Activated CD8-positive, alpha-beta T cell treated with anti-CD3 and anti-CD28 coated beads, Interleukin-2, amount 10 ng/mL, durations not matched to agents 7 days and 5 days (primary cell): ENCODE data around the gene UBR3. TPM values are rescaled to one million over a fixed set of nuclear protein-coding genes. Genes with fewer than 3 reads are reported as not detected.

Experiments used
- ATAC-seq: fragments of 150-1000 bp; cut with Tn5 transposase; one replicate; pipeline ENCODE4 v1.10.0; 2021; ENCODE audit warnings: moderate library complexity
- CTCF ChIA-PET: fragments of 350-600 bp; sonication (Branson Sonifier 250); formaldehyde crosslinking; loops from one replicate; lab custom pipeline; 2021; ENCODE audit warnings: antibody characterized with exemption; lab: Charles Lee
- POLR2A ChIA-PET: fragments of 350-600 bp; sonication (Branson Sonifier 250); formaldehyde crosslinking; loops from one replicate; lab custom pipeline; 2021; ENCODE audit warnings: antibody characterized with exemption; lab: Charles Lee
- DNase-seq: peaks from one replicate; pipeline ENCODE4 v3.0.0-alpha.2; 2020
- H3K27ac Mint-ChIP-seq: one replicate; pipeline ENCODE4 v1.8.0; 2021; ENCODE audit warnings: mild to moderate bottlenecking, mixed read lengths
- H3K27me3 Mint-ChIP-seq: one replicate; pipeline ENCODE4 v1.8.0; 2021; ENCODE audit warnings: low read depth, mixed read lengths
- H3K36me3 Mint-ChIP-seq: one replicate; pipeline ENCODE4 v1.8.0; 2021; ENCODE audit warnings: low read depth, mixed read lengths
- H3K4me1 Mint-ChIP-seq: one replicate; pipeline ENCODE4 v1.8.0; 2021; ENCODE audit warnings: low read depth, mixed read lengths
- H3K4me3 Mint-ChIP-seq: one replicate; pipeline ENCODE4 v1.8.0; 2021; ENCODE audit warnings: mild to moderate bottlenecking, mixed read lengths
- H3K9me3 Mint-ChIP-seq: one replicate; pipeline ENCODE4 v1.8.0; 2022; ENCODE audit warnings: mixed read lengths; ENCODE audit not compliant: insufficient read depth
- total RNA-seq, 2 experiments: library from RNA; stranded (reverse); gene quantifications; one replicate each; pipeline ENCODE4 v1.2.3, GENCODE V29; 2021

The UBR3 gene
- total RNA-seq, 2 experiments from 2014 or later: 20.8 to 21.5 TPM

DNA sequence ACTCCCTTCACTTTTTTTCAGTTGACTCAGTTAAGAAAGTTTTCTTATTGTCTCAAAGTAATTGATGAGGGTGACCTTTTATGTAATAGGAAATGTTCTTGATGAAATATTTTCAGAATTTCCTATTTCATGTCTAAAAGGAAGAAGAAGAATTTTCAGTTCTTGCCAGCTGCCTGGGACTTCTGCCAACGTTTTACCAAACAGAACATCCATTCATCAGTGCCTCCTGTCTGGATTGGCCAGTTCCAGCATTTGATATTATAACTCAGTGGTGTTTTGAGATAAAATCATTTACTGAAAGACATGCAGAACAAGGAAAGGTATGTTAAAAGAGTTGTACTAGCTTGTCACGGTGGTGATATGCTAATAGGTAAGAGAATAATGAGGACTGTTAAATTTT is 246.0 kb downstream of the UBR3 start:
- H3K36me3 Mint-ChIP-seq: peaks cover 26% of the 10 kb centered on the region

DNA sequence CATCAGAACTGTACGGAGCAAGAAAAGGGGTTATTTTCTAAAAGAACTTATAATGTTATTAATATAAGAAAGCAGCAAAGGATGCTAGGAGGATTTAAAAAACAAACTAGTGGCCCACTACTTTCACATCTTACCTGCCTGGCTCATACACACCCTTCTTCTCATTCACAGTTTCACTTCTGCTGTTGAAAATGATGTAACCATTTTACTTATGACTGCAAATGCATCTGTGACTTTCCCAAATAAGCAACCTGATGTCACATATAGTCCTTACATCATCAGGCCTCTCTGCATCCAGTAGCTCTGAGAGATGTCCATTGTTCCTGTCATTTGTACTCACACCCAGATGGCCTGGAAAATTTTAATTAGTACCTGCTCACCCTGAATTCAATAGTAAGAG is 248.9 kb downstream of the UBR3 start:
- Mint-ChIP-seq H3K9me3 (peaks cover 4% of the 10 kb centered on the region), H3K4me3 (no peak overlapping the region), H3K27ac (no peak overlapping the region), H3K27me3 (no peaks in the 10 kb centered on the region), H3K4me1 (no peaks in the 10 kb centered on the region), H3K36me3 (peaks cover 13% of the 10 kb centered on the region)
- DNase-seq: no peak
- ChIA-PET CTCF (no interaction called here), POLR2A (no interaction called here)
- ATAC-seq: no peak

More for the DNA sequence above, 246.0 kb downstream of the UBR3 start:
- H3K27me3 Mint-ChIP-seq: no peaks in the 10 kb centered on the region
- no peak for DNase-seq
- ChIA-PET CTCF (no interaction called here), POLR2A (no interaction called here)
- no peaks in the 10 kb centered on the region for H3K4me1 Mint-ChIP-seq
- peaks cover 4% of the 10 kb centered on the region for H3K9me3 Mint-ChIP-seq
- H3K27ac Mint-ChIP-seq: no peak overlapping the region
- ATAC-seq: no peak
- no peak overlapping the region for H3K4me3 Mint-ChIP-seq

GRCh38 chr2:170077830-170078569 is 250.7 kb downstream of the UBR3 start:
- ChIA-PET CTCF (no interaction called here), POLR2A (no interaction called here)
- Mint-ChIP-seq H3K9me3 (no peaks in the 10 kb centered on the region), H3K4me1 (no peaks in the 10 kb centered on the region), H3K36me3 (peaks cover 11% of the 10 kb centered on the region), H3K4me3 (no peak overlapping the region), H3K27me3 (no peaks in the 10 kb centered on the region), H3K27ac (no peak overlapping the region)
- ATAC-seq: no peak
- no peak for DNase-seq

GRCh38 chr2:170084820-170085491 is 257.7 kb downstream of the UBR3 start:
- Mint-ChIP-seq H3K27me3 (no peaks in the 10 kb centered on the region), H3K4me3 (no peak overlapping the region), H3K27ac (no peak overlapping the region), H3K9me3 (no peaks in the 10 kb centered on the region), H3K36me3 (peaks cover 2% of the 10 kb centered on the region), H3K4me1 (no peaks in the 10 kb centered on the region)
- ATAC-seq (no peak), DNase-seq (no peak)
- POLR2A ChIA-PET: no interaction called here
- CTCF ChIA-PET: no interaction called here

DNA sequence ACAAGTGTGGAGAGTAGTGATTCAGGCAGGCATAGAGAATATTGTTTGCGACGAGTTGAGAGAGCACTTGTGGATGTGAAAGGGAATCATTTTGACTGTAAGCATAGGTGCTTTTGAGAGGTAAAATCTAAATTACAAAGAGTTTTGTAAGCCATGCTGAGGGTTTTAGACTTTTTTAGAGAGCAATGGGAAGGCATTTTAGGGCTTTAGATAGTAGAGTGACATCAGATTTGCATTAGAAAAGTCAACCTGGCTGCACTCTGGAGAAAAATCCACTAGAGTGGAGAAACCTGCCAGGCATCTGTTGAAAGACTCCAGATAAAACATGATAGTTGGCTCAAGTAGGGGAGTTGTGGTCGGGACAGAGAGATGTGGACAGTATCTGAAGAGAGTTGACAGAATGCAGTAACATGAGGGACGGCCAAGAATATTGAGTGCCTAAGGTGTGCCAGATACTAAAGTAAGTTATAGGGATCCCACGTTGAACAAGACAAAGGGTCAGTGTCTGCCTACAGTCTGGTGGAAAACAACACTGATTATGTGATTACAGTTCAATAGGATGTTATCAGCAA is 258.9 kb downstream of the UBR3 start:
- CTCF ChIA-PET: no interaction called here
- Mint-ChIP-seq H3K27me3 (no peaks in the 10 kb centered on the region), H3K4me1 (no peaks in the 10 kb centered on the region), H3K27ac (no peak overlapping the region), H3K36me3 (peaks cover 2% of the 10 kb centered on the region), H3K4me3 (no peak overlapping the region), H3K9me3 (no peaks in the 10 kb centered on the region)
- ATAC-seq: no peak
- POLR2A ChIA-PET: no interaction called here
- no peak for DNase-seq

DNA sequence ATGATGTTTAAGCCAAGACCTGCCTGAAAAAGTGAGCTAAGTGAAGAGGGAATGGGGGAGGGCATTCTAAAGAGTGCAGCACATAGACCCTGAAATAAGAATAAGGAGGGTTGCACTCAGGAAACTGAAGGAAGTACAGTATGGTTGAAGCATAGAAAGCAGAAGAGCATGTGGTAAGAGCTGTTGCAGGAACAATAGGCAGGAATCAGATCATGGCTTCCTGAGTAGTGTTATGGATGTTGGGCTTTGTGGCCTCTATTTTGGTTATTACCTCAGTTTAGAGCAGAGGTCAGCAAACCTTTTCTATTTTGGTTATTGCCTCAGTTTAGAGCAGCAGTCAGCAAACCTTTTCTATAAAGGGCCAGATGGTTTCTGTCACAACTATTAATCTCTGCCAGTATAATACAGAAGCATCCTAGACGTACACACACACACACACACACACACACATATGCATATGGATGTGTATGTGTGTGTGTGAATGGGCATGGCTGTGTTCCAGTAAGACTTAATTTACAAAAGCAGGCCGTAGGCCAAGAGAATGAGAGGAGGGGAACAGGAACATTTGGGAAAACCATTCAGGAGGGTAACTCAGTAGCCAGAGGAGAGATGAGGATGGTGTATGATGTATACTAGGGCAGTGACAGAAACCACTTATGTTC is 259.6 kb downstream of the UBR3 start:
- DNase-seq: no peak
- CTCF ChIA-PET: no interaction called here
- no peak for ATAC-seq
- no peak overlapping the region for H3K27ac Mint-ChIP-seq
- H3K36me3 Mint-ChIP-seq: no peaks in the 10 kb centered on the region
- H3K9me3 Mint-ChIP-seq: no peaks in the 10 kb centered on the region
- POLR2A ChIA-PET: no interaction called here
- no peak overlapping the region for H3K4me3 Mint-ChIP-seq
- no peaks in the 10 kb centered on the region for H3K27me3 Mint-ChIP-seq
- H3K4me1 Mint-ChIP-seq: no peaks in the 10 kb centered on the region

DNA sequence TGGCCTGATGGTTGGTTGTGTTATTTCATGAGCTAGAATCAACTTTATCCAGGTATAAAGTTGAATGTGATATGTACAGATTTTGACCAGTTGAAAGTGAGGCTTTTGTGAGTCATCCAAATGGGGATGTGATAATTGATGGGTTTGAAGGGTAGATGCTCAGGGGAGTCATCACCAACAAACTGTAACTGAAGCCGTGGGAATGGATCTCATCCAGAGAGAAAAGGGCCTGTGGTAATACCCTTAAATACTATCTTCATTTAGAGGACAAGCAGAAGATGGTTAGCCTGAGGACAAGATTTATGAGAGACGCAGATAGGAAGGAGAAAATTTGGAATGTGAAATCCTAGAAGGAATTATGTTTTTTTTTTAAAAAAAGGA is 260.1 kb downstream of the UBR3 start:
- DNase-seq (no peak), ATAC-seq (no peak)
- ChIA-PET POLR2A (no interaction called here), CTCF (no interaction called here)
- H3K9me3 Mint-ChIP-seq: no peaks in the 10 kb centered on the region
- H3K36me3 Mint-ChIP-seq: no peaks in the 10 kb centered on the region
- H3K4me3 Mint-ChIP-seq: no peak overlapping the region
- H3K27me3 Mint-ChIP-seq: no peaks in the 10 kb centered on the region
- no peak overlapping the region for H3K27ac Mint-ChIP-seq
- no peaks in the 10 kb centered on the region for H3K4me1 Mint-ChIP-seq

GRCh38 chr2:170088776-170089175 is 261.5 kb downstream of the UBR3 start:
- no peaks in the 10 kb centered on the region for H3K9me3 Mint-ChIP-seq

DNA sequence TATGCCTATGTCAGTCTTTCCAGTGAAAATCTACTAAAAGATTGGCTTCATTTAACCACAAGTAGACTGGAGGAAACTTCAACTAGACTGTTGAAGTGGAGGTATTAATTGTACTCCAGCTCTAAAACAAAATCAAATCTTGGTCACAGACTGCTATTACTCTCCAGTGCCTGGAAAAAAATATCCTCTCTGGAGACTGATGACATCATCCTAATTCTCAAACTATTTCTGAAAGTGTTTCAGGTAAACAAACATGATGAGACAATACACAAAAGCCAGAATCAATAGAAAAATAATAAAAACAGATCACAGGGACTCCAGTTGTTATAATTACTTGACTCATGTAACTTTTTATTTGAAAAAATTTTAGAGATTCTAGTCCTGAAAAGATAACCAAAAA is 263.0 kb downstream of the UBR3 start:
- POLR2A ChIA-PET: no interaction called here
- ATAC-seq (no peak), DNase-seq (no peak)
- Mint-ChIP-seq H3K4me1 (no peaks in the 10 kb centered on the region), H3K27me3 (peaks cover 3% of the 10 kb centered on the region), H3K4me3 (no peak overlapping the region), H3K27ac (no peak overlapping the region), H3K9me3 (no peaks in the 10 kb centered on the region), H3K36me3 (no peaks in the 10 kb centered on the region)
- CTCF ChIA-PET: no interaction called here

More at GRCh38 chr2:170088776-170089175, 261.5 kb downstream of the UBR3 start:
- Mint-ChIP-seq H3K27ac (no peak overlapping the region), H3K4me1 (no peaks in the 10 kb centered on the region), H3K27me3 (peaks cover 3% of the 10 kb centered on the region), H3K4me3 (no peak overlapping the region), H3K36me3 (no peaks in the 10 kb centered on the region)
- DNase-seq: no peak
- no peak for ATAC-seq
- ChIA-PET POLR2A (no interaction called here), CTCF (no interaction called here)

- Mint-ChIP-seq H3K4me3 (no peak overlapping the region), H3K36me3 (no peaks in the 10 kb centered on the region), H3K27ac (no peak overlapping the region), H3K27me3 (peaks cover 7% of the 10 kb centered on the region), H3K4me1 (no peaks in the 10 kb centered on the region), H3K9me3 (no peaks in the 10 kb centered on the region)
- DNase-seq (no peak), ATAC-seq (no peak)
- POLR2A ChIA-PET: no interaction called here
- CTCF ChIA-PET: no interaction called here
Observed at GRCh38 chr2:170091436-170091835, 264.2 kb downstream of the UBR3 start.

- peaks cover 7% of the 10 kb centered on the region for H3K27me3 Mint-ChIP-seq
- H3K4me3 Mint-ChIP-seq: no peak overlapping the region
- POLR2A ChIA-PET: no interaction called here
- no peaks in the 10 kb centered on the region for H3K9me3 Mint-ChIP-seq
- CTCF ChIA-PET: no interaction called here
- DNase-seq (no peak), ATAC-seq (no peak)
- no peak overlapping the region for H3K27ac Mint-ChIP-seq
- no peaks in the 10 kb centered on the region for H3K4me1 Mint-ChIP-seq
- H3K36me3 Mint-ChIP-seq: no peaks in the 10 kb centered on the region
Observed at GRCh38 chr2:170092436-170093060, 265.3 kb downstream of the UBR3 start.

DNA sequence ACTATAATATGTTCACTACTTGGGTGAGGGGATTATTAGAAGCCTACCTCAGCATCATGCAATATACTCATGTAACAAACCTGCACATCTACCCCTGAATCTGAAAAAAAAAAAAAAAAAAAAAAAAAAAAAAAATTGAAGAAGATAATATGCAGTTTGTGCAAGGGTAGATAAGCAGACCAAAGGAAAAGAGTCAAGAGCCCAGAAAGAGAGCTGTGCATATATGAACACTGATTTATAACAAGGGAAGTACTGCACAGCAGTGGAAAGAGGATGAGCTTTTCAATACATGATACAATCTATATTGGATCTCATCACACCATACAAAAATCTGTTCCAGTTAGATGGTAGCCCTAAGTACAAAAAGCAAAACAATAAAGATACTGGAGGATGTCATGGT is 268.1 kb downstream of the UBR3 start:
- DNase-seq: no peak
- H3K36me3 Mint-ChIP-seq: no peaks in the 10 kb centered on the region
- H3K4me3 Mint-ChIP-seq: no peak overlapping the region
- no peak for ATAC-seq
- no peaks in the 10 kb centered on the region for H3K9me3 Mint-ChIP-seq
- H3K27ac Mint-ChIP-seq: no peak overlapping the region
- POLR2A ChIA-PET: no interaction called here
- no peaks in the 10 kb centered on the region for H3K4me1 Mint-ChIP-seq
- CTCF ChIA-PET: no interaction called here
- peaks cover 13% of the 10 kb centered on the region for H3K27me3 Mint-ChIP-seq
